Islet of Langerhans (tissue), 1 donor: ENCODE results near the gene RND1.

Source experiments
- FAIRE-seq: peaks from one replicate; lab custom pipeline; 2011; peaks lifted over from hg19 to GRCh38; lab: Jason Lieb, UNC

RND1 gene

DNA sequence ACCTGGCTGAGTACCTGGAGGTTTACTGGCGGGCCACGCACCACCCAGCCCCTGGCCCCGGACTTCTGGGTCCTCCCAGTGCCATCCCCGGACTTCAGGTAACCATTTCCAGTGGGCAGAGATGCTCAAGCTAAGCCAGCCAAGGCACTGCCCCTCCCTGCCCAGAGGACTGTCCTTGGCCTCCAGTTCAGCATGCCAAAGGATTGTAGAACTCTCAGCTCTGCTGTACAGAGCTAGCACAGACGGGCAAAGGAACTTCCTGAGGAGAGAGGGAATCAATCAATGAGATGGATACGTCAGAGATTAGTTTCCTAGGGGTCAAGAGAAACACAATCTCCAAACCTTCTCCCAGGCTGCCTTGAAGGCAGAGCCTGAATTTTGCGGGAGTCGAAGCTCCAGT is 38.6 kb downstream of the RND1 start:
- FAIRE-seq, result no peak

DNA sequence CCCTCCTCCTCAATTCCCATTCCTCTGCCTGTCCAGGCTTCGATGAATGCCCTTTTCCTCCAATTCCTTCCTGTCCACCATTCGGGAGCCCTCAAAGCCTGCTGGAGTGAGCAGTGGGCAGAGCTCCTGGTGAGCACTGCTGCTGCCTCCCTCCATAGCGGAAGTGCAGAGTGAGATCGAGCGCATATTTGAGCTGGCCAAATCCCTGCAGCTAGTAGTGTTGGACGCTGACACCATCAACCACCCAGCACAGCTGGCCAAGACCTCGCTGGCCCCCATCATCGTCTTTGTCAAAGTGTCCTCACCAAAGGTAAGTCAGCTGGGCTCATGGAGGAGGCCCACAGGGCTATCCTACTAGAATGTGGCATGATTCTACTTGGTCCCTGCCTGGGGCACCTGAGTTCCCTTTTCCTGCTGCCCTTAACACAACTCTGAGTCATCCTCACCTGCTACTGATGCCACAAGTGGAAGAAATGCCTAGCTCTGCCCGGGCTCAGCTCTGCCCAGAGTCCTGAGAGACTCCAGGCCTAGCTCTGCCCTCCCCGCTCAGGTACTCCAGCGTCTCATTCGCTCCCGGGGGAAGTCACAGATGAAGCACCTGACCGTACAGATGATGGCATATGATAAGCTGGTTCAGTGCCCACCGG is 39.3 kb downstream of the RND1 start:
- no peak for FAIRE-seq

DNA sequence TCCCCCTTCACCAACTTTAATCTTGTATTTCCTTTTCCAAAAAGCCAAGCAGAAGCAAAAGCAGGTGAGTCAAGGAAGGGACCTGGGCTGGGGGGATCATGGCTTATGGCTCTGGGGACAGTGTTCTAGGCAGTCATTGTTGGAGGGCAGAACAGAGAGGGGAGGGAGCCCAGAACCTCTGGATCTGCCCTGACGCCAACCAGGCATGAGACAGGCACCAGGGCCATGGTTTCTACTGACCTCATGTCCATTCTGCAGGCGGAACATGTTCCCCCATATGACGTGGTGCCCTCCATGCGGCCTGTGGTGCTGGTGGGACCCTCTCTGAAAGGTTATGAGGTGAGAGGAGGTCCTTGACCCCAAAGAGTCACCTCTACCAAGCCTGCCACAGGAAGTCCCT is 40.8 kb downstream of the RND1 start:
- no peak for FAIRE-seq

DNA sequence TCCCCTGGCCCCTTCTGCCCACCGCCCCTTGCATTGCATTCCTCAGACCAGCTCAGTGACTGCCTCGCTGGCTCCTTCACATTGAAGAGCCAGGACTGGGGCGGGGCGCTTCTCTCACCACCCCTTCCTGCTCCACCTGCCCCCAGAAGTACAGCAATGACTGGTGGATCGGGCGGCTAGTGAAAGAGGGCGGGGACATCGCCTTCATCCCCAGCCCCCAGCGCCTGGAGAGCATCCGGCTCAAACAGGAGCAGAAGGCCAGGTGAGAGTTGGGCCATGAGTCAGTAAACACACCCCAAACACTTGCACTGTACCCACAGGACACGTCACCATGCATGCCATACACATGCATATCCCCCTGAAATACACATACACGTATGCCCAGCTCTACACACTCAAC is 41.6 kb downstream of the RND1 start:
- no peak for FAIRE-seq

DNA sequence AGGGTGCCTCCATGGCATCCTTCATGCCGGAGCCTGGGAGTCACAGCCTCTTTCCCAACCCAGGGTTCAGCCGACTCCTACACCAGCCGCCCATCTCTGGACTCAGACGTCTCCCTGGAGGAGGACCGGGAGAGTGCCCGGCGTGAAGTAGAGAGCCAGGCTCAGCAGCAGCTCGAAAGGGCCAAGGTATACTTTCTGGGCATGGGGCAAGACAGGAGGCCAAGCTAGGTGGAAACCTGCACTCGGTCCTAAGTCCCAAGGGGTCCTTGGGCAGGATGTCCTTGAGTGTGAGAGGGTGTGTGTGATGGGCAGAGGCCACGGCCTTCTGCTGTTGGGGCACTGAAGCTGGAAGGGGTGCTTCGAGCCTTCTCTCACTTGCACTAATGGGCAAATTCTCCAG is 42.4 kb downstream of the RND1 start:
- FAIRE-seq, result no peak

DNA sequence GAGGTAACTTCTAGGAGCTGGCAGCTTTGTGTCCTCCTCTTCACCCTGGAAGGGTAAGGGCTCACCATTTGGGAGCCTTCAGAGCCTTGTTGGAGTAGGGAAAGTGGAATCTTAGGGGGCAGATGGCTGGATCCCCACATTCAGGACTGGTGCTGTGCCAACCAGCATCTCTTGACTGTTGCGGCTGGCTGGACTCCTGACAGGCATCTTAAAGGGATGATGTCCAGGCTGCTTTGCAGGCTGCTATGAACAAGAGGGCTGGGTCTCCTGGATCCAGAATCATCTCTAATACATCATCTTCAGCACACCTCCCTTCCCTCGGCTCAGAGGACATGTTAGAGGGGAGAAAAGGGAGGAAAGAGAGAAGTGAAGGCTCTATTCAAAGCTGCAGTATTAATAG is 43.0 kb downstream of the RND1 start:
- no peak for FAIRE-seq

DNA sequence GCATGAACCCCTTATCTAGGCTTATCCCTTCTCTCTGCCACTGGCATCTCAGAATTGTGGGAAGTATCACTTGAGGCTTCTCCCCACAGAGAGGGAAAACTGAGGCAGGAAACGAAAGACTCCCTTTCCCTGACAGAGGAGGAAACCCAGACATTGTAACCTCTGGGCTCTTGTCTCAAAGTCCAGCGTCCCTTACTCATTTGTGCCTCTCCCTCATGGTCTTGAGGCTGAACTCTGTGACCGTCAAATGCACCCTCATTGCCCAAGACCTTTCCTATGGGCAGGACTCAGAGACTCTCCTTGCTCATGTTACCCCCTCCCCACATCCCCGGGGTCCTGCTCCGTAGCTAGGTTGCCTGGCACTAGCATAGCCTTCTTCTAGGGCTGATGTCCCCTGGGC is 43.5 kb downstream of the RND1 start:
- FAIRE-seq, result no peak

DNA sequence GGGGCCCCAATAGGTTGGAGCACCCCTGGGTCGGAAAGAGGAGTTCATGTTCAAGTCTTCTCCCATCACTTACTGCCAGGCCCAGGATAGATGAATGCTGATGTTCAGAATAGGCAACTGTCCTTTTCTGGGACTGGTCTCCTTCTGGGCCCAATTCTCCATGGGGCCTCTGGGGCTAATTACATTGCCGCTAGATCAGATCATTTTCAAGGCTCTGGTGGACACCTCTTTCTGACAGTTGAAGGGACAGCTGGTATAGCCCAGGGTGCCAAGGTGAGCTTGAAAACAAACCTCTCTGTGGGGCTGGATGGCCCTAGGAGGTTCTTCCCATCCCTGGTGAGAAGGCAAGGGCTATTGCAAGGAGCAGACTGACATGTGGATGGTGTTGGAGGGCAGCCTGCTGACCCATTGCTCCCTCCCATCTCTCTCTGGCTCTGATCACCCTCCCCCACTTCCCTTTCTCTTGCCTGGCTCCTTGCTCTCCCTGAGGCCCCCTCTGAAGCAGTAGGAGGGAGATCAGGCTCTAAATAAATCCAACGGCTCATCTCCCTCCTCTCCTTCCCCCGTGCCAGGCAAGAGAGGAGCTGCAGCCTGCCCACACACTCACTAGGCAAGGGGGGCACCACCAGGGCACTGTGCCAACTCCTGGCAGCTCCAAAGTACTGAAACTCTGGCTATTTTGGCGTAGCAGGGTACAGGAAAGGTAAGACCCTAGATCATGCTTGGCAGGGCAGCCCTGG is 45.5 kb downstream of the RND1 start:
- no peak for FAIRE-seq

DNA sequence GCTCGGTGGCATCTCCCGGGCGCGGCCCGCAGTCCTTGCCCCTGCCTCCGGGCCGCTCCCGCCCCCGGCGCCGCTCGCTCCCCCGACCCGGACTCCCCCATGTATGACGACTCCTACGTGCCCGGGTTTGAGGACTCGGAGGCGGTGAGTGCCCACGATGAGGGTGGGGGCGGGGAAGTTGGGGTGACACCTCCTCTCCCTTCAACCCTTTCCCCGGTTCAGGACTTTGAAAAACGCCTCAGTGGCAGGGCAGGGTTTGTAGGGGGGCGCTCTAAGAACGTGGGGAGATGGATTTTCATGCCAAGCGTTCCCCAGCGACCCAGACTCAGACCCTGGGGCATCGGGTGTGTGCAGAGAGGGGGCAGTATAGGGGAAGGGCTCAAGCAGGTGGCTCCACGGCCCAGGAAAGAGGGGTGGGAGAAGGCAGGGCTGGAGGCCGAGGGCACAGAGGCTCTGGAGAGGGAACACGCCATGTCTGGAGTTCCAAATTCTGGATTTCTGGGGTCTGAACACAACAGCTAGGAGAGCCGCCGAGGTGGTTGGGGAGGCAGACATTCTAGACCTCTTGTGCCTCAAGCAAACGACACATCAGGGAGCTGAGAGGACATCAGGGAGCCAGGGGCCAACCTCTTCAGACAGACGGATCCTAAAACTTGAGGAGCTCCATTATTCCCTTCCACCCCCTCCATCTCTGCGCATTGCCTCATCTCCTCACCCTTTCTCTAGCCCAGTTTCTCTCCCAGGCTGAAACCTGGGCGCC is 46.7 kb downstream of the RND1 start:
- no peak for FAIRE-seq

DNA sequence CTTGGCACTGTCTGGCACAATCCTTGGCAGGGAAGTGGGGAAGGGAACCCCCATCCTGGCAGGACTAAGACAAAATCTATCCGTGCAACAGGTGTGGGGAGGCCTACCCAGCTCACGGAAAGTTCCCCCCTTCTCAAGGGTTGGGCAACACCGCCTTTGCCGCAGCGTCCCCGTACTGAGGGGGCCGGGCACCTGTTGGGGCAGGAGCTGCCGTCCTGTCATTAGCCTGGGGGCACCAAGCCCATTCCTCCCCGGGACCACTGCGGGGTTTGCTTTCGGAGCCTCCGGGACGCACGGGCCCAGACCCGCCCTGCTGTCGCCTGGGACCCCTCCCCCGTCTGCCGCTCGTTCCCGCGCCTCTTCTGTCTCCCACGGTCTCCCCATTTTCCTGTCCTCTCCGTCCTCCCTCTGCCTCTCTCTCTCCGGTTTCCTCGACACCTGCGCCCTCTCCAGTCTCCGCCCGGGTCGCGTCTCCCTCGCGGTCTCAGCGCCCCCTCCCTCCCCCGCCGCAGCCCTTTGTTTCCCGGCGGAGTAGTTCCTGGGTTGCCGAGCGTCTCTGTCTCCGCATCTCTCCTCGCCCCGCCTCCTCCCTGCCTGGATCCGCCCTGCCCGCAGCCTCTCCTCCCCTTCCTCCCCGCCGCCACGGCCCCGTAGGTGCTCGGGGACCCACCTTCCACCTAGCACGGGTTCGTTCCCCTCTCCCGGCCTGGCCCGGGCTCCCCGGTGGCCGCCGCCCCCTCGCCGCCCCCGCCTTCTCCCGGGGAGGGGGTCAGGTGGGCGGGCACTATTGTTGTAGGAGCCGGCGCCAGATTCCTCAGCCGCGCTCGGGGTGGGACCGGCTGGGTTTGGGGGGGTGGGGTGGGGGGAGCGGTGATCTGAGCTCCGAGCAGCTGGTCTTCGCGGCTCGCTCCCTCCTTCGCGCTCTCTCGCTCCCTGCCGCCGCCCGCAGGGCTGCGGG is 47.5 kb downstream of the RND1 start, which contains the start of gene CACNB3:
CACNB3 (plus strand) TSS at position 624 of the 958 bp plus-strand sequence. CDS start 434 bp downstream, outside the sequence.
- FAIRE-seq, result no peak

DNA sequence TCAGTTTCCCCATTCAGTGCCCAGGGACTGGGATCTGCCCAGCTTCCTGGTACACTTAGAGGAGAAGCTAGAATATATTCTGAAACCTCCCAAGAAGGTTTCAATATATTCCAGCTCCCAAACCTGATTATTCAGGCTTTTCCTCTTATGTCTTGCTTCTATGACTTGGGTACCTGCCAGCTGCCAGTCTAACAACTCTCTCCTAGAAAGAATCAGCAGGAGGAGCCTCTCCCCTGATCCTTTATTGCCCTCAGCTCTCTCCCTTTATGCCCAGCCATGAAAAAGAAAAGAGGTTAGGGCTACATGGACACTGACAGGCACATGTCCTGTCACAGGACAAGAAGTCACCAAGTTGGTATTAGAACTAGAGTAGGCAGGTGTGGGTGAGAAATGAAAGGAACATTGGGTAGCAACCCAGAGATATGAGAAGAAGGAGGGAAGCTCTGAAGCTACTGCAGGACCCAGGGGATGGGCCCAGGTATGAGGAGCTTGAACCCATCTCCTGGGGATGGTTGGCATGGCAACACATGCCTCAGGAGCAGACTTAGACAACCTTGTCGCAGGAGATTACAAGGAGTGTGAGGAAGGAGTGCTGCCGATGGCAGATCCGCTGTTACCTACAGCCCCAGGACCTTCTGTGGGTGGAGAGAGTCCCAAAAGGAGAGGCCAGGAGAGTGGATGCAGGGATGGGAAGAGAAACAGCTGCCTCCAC is 49.4 kb downstream of the RND1 start:
- no peak for FAIRE-seq

DNA sequence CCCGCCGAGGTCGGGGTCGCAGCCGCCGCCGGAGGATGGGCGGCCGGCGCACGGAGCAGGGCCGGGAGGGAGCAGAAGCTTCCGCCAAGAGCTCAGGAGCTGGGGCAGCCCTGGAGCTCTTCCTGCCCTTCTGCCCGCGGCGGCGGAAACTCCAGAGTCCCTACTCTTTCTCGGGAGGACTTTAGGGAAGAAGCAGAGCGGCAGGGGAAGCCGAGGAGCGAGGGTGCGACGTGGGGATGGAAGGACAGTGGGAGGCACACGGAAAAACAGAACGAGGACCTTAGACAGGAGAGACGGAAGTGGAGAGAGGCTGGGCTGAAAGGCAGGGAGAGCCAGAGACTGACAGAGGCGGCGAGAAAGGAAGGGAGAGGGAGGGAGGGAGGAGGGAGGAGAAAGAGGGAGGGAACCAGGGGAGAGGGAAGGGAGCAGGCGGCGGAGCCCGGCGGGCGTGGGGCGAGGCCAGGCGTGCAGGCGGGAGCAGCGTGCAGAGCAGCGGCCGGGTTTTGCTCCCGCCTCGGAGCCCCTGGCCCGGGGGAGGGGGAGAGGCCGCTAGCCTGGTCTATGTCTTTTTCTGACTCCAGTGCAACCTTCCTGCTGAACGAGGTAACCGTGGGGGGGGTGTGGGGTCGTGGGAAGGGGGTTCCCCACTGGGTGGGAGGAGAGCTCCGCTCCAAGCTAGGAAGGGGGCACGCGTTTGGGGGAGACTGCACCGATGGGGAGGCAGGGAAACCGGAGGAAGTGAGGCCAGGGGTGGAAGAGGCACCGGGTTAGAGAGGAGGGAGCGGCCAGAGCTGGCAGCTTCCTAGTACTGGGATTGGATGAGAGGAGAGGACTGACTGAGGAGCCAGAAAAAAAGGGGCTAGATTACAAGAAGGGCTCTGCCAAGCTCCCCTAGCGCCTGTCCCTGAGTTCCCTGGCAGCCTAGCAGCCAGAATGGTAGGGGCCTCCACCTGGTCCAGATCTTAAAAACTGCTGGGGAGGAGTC is 50.3 kb downstream of the RND1 start:
- no peak for FAIRE-seq

DNA sequence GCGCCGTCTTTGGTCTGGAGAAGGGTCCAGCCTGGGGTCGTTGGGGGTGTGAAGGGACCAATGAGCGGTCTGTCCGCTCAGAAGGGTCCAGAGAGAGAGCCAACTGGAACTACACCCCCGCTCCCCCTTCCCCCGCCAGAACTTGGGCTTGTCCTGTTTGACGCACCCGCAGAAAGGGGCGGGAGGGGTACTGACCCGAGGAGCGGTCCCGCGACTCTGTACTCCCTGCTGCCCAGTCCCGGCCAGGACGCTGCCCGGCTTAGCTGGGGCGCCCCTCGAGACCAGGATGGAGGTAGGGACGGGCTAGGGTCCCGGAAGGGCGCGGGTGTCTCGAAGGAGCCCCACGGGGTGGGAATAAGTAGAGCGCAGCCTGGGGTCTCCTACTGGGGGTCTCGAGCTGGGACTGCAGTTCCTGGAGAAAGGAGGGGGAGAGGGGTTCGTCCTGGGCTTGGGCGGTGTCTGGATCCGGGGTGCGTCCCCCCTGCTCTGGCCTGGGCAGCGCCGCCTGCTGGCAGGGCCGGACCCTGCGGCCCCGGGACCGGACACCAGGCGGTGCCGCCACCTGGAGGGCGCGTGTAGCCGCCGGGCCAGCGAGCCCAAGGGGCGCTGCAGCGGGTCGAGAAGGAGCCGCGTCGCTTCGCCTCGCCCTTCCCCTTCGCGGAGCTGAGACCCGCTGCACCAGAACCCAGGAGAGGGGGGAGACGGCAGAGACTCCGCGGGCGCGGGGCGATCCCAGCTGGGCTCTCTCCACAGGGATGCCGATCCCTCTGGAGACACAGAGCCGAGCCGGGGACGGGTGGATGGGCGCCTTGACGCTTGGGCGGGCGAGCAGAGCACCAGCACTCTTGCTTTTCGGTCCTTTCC is 51.2 kb downstream of the RND1 start:
- no peak for FAIRE-seq

DNA sequence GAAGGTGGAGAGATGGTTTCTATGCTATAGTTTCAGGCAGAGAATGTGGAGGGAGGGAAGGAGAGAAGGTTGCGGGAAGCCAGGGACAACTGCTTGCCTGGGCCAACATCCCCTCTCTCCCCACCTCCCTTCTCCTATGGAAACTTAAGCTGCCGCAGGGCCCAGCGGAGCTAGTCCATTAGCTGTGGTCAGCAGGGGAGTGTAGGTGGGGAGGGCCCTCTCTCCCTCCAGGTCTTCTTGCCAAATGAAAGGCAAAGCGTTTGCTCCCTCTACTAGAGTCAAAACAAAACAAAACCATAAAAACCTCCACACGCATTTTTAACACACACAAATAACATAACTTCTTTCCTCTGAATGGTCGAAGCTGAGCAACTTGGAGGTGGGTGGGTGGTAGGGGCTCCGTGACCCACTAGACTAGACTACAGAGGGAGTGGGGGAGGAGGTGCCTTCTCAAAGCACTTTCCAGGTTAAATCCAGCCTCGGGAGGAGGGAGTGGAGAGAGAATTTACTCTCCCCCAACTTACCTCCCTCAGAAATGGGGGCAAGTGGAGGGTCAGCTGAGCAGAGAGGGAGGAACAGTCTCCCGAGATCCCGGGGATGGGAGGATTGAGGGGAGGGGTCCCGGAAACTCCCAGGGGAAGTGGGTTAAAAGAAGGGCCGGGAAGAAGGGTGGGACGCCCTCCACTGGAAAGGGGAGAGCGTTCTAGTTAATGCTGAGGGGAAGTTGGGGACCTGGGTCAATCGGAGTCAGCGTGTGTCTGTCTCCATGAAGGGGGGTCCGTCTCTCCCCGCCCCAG is 52.0 kb downstream of the RND1 start:
- FAIRE-seq, result no peak

DNA sequence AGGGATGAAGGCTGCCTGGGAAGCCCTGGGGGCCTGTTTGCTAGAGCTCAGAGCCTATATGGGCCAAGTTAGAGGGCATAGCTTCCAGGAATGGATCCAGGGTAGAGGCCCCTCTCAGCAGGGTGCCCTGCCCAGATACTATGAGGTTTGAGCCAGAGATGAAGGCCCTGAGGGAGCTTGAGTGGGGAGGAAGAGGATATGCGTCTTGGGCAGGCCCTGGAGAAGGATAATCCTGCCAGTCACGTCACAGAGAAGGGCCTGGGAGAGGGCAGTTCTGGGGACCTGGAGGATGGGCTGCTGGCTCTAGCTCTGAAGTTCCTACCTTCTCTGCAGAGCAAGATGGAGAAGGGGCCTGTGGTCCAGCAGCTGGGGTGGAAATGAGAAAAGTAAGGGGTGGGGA is 53.3 kb downstream of the RND1 start:
- FAIRE-seq, result no peak

DNA sequence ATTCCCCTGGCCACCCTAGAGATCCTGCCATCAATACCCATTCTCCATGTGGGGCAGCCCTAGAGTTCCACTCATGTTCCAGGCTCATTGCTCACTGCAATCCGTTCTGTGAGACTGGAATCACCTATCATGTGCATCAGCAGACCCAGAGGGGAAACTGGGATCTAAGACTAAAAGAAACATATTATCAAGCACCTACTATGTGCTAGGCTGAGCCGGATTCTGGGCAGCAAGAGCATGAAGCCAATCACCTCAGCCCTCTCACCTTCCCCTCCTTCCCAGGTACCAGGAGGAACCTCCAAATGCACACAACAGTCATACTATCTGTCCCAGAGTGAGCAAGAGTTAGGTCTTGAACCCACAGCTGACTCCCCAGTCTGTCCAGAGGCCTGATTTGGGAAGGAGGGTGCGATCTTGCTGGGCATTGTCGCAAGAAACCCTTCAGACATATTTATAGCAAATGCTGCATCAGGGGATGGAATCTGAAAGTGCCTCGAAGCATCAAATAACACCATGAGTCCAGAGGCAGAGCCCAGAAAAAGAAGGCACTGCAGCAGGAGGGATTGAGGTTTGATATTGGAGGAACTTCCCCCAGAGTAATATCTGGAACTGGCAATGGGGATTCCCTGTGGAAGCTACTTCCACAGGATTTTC is 54.1 kb downstream of the RND1 start:
- FAIRE-seq, result no peak

DNA sequence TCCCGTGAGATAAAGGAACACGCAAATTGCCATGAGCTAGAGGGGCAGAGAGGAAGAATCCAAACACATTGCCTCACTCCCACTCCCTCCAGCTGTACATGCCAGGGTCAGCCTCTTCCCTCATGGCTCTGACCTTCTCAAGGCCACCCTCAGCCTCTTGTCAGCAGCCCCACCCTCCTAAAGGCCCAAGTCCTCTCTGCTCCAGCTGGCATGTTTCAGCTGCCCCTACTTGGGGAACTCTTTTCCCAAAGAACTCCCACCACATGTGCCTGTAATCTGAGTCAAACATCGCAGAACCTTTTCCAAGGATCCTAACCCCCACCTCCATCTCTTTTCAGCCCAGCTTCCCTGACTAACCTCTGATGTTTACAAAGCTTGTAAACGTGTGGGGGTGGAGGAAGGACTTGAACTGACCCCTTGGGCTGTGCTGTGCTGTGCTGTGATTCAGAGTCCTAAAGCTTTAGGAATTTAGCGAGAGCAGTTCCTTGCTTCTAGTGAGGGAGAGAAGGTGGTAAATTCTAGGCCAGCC is 54.7 kb downstream of the RND1 start:
- no peak for FAIRE-seq

DNA sequence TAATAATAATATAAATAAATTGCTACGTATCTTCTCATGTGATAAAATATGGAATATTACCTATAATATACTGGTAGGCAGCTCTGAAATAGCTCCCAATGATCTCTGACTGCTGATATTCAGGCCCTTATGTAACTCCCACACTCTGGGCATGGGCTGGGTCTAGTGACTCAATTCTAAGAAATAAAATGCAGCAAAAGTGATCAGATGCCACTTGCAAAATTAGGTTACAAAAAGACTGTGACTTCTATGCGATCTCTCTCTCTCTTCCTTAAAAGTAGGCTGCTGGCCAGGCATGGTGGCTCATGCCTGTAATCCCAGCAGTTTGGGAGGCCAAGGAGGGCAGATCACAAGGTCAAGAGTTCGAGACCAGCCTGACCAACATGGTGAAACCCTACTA is 57.7 kb downstream of the RND1 start:
- no peak for FAIRE-seq
